HepG2 (cell line): Measurements from ENCODE around the gene CTIF. TPM values are rescaled to one million over a fixed set of nuclear protein-coding genes. Genes with fewer than 3 reads are reported as not detected.

Experiments used
- FOXP4 ChIP-seq: sonication (generic); formaldehyde crosslinking; IDR thresholded peaks from 2 replicates; pipeline ENCODE4 v1.4.0; 2020; ENCODE audit warnings: missing genetic modification reagents
- TBX2 ChIP-seq: sonication (generic); formaldehyde crosslinking; IDR thresholded peaks from 2 replicates; pipeline ENCODE4 v1.5.0; 2020; ENCODE audit warnings: missing genetic modification reagents, mild to moderate bottlenecking, borderline replicate concordance
- TEAD3 ChIP-seq: optimal IDR thresholded peaks from 2 replicates; pipeline ENCODE3; 2016; ENCODE audit warnings: borderline replicate concordance
- ZBTB40 ChIP-seq, 2 experiments: fragments of 450-650 bp in 1 of 2; sonication (generic) in 1 of 2; formaldehyde crosslinking in 1 of 2; IDR thresholded peaks; 2 replicates each; pipeline versions ENCODE4 v1.6.1 to v1.8.0; 2016 to 2022; ENCODE audit warnings: antibody characterized with exemption in 1 of 2, mild to moderate bottlenecking in 1 of 2, missing genetic modification reagents in 1 of 2
- ZGPAT ChIP-seq: IDR thresholded peaks from 2 replicates; pipeline ENCODE4 v1.6.1; 2016; ENCODE audit warnings: mild to moderate bottlenecking
- ZNF552 ChIP-seq: sonication (generic); formaldehyde crosslinking; IDR thresholded peaks from 2 replicates; pipeline ENCODE4 v1.9.0; 2022; ENCODE audit warnings: missing genetic modification reagents, mild to moderate bottlenecking, borderline replicate concordance
- ZNF609 ChIP-seq: sonication (generic); formaldehyde crosslinking; IDR thresholded peaks from 2 replicates; pipeline ENCODE4 v1.4.0; 2020; ENCODE audit warnings: mild to moderate bottlenecking, missing genetic modification reagents, borderline replicate concordance
- ZZZ3 ChIP-seq: sonication (generic); formaldehyde crosslinking; IDR thresholded peaks from 2 replicates; pipeline ENCODE4 v1.4.0; 2020; ENCODE audit warnings: missing genetic modification reagents, mild to moderate bottlenecking, borderline replicate concordance
- polyA plus RNA-seq, 8 experiments: library from polyadenylated mRNA; depleted of rRNA in 3 of 8; stranded (reverse) in 7 of 8; unstranded in 1 of 8; fragments of >200 nt; fragmentation: Illumina TruSeq in 4 of 8; extraction: Trizol in 4 of 8; gene quantifications; 2 replicates each; pipeline versions ENCODE4 v1.2.1 to v1.2.3, GENCODE V29; 2011 to 2016; ENCODE audit warnings: low read depth in 4 of 8, missing spikeins in 1 of 8, mixed read lengths in 1 of 8; ENCODE audit not compliant: insufficient read depth in 1 of 8
- total RNA-seq, 5 experiments: library from RNA; depleted of rRNA; stranded (reverse); fragments of >200 nt; fragmentation: Illumina TruSeq; extraction: Trizol; gene quantifications; 2 replicates each; pipeline ENCODE4 v1.2.3, GENCODE V29; 2016; ENCODE audit warnings: low read depth in 1 of 5

The CTIF gene
- total and polyA plus RNA-seq, 2 of the 13 experiments (the other 11 are each of a cell fraction or from before 2014, with no cell fraction given): 18.2 to 28.0 TPM

- no peak for TF ChIP-seq ZBTB40 (IDR thresholded peaks at IDR 0.05)
- TF ChIP-seq ZBTB40 (CRISPR knock-in tag; IDR thresholded peaks at IDR 0.05): peak; percentile 63
- peak; percentile 23; the same call in 1 of the 2 replicates for TF ChIP-seq ZNF552 (CRISPR knock-in tag)
- TF ChIP-seq TEAD3 (CRISPR knock-in tag): peak; percentile 84
- TF ChIP-seq TBX2: peak; percentile 82
- 0 out of 2 replicates have a peak, but pooled peaks have one; percentile 31 for TF ChIP-seq ZZZ3
- TF ChIP-seq ZNF609: peak; percentile 81; the same call in 1 of the 2 replicates
- TF ChIP-seq ZGPAT (CRISPR knock-in tag): peak; percentile 85
- peak; percentile 75 for TF ChIP-seq FOXP4
These were observed 355.1 kb downstream of the CTIF start (continued) for GRCh38 chr18:48893608-48894600.
